ENCODE data around the gene GLUD2. TPM values are rescaled to one million over a fixed set of nuclear protein-coding genes. Genes with fewer than 3 reads are reported as not detected.

The GLUD2 gene
- total RNA-seq, 2 experiments from 2014 or later: 0.41 TPM; not detected in 1

DNA sequence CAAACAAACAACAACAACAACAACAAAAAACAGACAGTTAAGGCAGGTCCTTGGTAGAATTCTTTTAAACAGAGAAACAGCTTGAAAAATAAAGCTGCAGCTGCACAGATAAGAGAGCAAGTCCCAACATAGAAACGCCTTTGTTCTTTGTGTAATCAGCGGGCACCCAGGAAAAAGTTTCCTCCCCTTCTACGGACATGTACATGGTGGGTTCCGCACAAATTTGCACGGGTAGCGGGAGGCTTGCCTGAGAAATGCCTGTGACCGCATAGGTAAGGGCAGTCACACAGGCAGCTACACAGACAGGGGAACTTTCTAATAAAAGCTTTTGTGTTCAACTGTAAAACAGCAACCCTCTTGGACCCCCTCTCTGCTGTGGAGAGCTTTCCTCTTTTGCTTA, 36.2 kb upstream of the GLUD2 start:
- POLR2A ChIA-PET: interaction anchor here (0.7 kb wide), 1 partner anchor 200 kb away, joined by 3 read pairs; no protein-coding TSS in a partner anchor
- H3K4me2 ChIP-seq (ENCODE audit: low read length): no peak overlapping the region
- BruUV-seq (replicated peaks): no TSS peak

DNA sequence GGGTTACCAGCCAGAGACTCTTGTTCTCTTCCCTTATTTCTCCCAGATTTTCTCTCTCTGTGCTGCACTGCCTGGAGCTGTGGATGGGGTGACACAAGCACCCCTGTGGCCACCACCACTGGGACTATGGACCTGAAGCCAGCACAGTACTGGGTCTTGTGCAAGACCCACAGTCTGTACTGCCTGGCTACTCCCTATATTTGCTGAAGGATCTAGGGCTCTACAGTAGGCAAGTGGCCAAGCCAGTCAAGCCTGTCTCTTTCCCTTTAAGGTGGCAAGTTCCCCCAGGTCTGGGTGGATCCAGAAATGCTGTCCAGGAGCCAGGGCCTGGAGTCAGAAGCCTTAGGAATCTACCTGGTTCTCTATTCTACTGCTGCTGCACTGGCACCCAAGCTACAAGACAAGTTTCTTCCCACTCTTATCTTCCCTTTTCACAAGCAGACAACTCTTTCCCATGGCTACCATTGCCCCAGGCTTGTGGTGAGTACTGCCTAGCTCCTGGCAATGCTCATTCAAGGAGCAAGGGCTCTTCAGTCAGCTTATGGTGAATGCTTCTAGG, 33.4 kb upstream of the GLUD2 start:
- Histone ChIP-seq H3K27ac (ENCODE audit: low read depth, low read length, poor library complexity, severe bottlenecking) (no peak overlapping the region), H3K4me3 (ENCODE audit: low read depth, low read length, poor library complexity, severe bottlenecking) (no peak overlapping the region), H3K4me1 (ENCODE audit: insufficient read depth, low read length, poor library complexity, severe bottlenecking) (no peaks in the 10 kb centered on the region), H3K9me2 (ENCODE audit: insufficient read depth, low read length) (no peaks in the 10 kb centered on the region), H4K20me1 (ENCODE audit: insufficient read depth, low read length) (no peaks in the 10 kb centered on the region), H3K36me3 (ENCODE audit: insufficient read depth, low read length) (no peaks in the 10 kb centered on the region), H3K79me2 (ENCODE audit: insufficient read depth, low read depth, low read length) (no peaks in the 10 kb centered on the region), H3K4me2 (ENCODE audit: low read length) (no peak overlapping the region), H3K9me3 (ENCODE audit: low read length) (no peaks in the 10 kb centered on the region), H2AFZ (ENCODE audit: low read length) (no peak overlapping the region)
- no peak for DNase-seq (ENCODE audit: low spot score)
- TF ChIP-seq EZH2phosphoT487 (IDR thresholded peaks at IDR 0.05; ENCODE audit: borderline replicate concordance, low read depth, low read length): no peak
- TF ChIP-seq, protein P1, sequence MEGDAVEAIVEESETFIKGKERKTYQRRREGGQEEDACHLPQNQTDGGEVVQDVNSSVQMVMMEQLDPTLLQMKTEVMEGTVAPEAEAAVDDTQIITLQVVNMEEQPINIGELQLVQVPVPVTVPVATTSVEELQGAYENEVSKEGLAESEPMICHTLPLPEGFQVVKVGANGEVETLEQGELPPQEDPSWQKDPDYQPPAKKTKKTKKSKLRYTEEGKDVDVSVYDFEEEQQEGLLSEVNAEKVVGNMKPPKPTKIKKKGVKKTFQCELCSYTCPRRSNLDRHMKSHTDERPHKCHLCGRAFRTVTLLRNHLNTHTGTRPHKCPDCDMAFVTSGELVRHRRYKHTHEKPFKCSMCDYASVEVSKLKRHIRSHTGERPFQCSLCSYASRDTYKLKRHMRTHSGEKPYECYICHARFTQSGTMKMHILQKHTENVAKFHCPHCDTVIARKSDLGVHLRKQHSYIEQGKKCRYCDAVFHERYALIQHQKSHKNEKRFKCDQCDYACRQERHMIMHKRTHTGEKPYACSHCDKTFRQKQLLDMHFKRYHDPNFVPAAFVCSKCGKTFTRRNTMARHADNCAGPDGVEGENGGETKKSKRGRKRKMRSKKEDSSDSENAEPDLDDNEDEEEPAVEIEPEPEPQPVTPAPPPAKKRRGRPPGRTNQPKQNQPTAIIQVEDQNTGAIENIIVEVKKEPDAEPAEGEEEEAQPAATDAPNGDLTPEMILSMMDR (conservative IDR thresholded peaks at IDR 0.05; ENCODE audit: low read length): no peak
- no TSS peak for BruUV-seq (replicated peaks)
- CTCF ChIA-PET (ENCODE audit: unreplicated experiment): no interaction called here
- intact Hi-C loops (cut with micrococcal nuclease; ENCODE audit: unreplicated experiment): no loop called here
- POLR2A ChIA-PET: no interaction called here

More for the DNA sequence above, 36.2 kb upstream of the GLUD2 start:
- Histone ChIP-seq H4K20me1 (ENCODE audit: insufficient read depth, low read length) (no peaks in the 10 kb centered on the region), H3K9me2 (ENCODE audit: insufficient read depth, low read length) (no peaks in the 10 kb centered on the region), H3K4me1 (ENCODE audit: insufficient read depth, low read length, poor library complexity, severe bottlenecking) (no peaks in the 10 kb centered on the region), H3K9me3 (ENCODE audit: low read length) (no peaks in the 10 kb centered on the region), H3K36me3 (ENCODE audit: insufficient read depth, low read length) (no peaks in the 10 kb centered on the region), H3K4me3 (ENCODE audit: low read depth, low read length, poor library complexity, severe bottlenecking) (no peak overlapping the region), H3K27ac (ENCODE audit: low read depth, low read length, poor library complexity, severe bottlenecking) (no peak overlapping the region), H2AFZ (ENCODE audit: low read length) (no peak overlapping the region), H3K79me2 (ENCODE audit: insufficient read depth, low read depth, low read length) (no peaks in the 10 kb centered on the region)
- TF ChIP-seq, protein P1 (conservative IDR thresholded peaks at IDR 0.05; ENCODE audit: low read length): no peak
- no peak for TF ChIP-seq EZH2phosphoT487 (IDR thresholded peaks at IDR 0.05; ENCODE audit: borderline replicate concordance, low read depth, low read length)
- intact Hi-C loops (cut with micrococcal nuclease; ENCODE audit: unreplicated experiment): no loop called here
- DNase-seq (ENCODE audit: low spot score): no peak
- CTCF ChIA-PET (ENCODE audit: unreplicated experiment): no interaction called here

DNA sequence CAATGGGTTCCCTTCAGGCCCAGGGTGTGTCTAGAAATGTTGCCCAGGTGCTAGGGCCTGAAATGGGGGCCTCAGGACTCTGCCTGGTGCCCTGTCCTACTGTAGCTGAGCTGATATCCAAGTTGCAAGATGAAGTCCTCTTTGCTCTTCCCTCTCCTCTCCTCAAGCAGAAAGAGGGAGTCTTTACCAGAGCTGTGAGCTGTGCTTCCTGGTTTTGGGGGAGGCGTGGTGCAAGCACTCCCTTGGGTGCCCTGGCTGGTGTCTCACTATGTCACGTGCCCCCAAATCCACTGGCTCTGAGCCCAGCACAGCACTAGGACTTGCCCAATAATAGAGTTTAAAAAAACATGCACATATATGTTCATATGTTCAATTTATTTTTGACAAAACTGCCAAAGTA, 32.6 kb upstream of the GLUD2 start:
- POLR2A ChIA-PET: no interaction called here
- CTCF ChIA-PET (ENCODE audit: unreplicated experiment): no interaction called here
- H3K4me3 ChIP-seq (ENCODE audit: low read depth, low read length, poor library complexity, severe bottlenecking): no peak overlapping the region
- no peaks in the 10 kb centered on the region for H3K9me3 ChIP-seq (ENCODE audit: low read length)
- H3K79me2 ChIP-seq (ENCODE audit: insufficient read depth, low read depth, low read length): no peaks in the 10 kb centered on the region
- intact Hi-C loops (cut with micrococcal nuclease; ENCODE audit: unreplicated experiment): no loop called here
- no peaks in the 10 kb centered on the region for H3K9me2 ChIP-seq (ENCODE audit: insufficient read depth, low read length)
- DNase-seq (ENCODE audit: low spot score): no peak
- H3K4me2 ChIP-seq (ENCODE audit: low read length): no peak overlapping the region
- no peak for TF ChIP-seq EZH2phosphoT487 (IDR thresholded peaks at IDR 0.05; ENCODE audit: borderline replicate concordance, low read depth, low read length)
- TF ChIP-seq, protein P1 (conservative IDR thresholded peaks at IDR 0.05; ENCODE audit: low read length): no peak
- BruUV-seq (replicated peaks): no TSS peak
- no peaks in the 10 kb centered on the region for H3K4me1 ChIP-seq (ENCODE audit: insufficient read depth, low read length, poor library complexity, severe bottlenecking)
- H4K20me1 ChIP-seq (ENCODE audit: insufficient read depth, low read length): no peaks in the 10 kb centered on the region
- H3K27ac ChIP-seq (ENCODE audit: low read depth, low read length, poor library complexity, severe bottlenecking): no peak overlapping the region
- H2AFZ ChIP-seq (ENCODE audit: low read length): no peak overlapping the region
- H3K36me3 ChIP-seq (ENCODE audit: insufficient read depth, low read length): no peaks in the 10 kb centered on the region
